Naive B cell (primary cell): ENCODE data around the gene JAKMIP2. TPM values are rescaled to one million over a fixed set of nuclear protein-coding genes. Genes with fewer than 3 reads are reported as not detected.
"Not testable (repeated sequence)": the region's sequence is repeated elsewhere in the genome, so short reads cannot be mapped to it uniquely, and the experiment has no call there.

Experiments used
- ATAC-seq, 2 donors: fragments of 150-1000 bp; cut with Tn5 transposase; 2 replicates each; pipeline ENCODE4 v1.10.0; 2021; ENCODE audit warnings: low read depth in 2 of 2, mild to moderate bottlenecking in 2 of 2, moderate library complexity in 2 of 2
- DNase-seq: peaks from one replicate; pipeline ENCODE4 v3.0.0; 2022
- H3K27ac Mint-ChIP-seq, 6 donors: one replicate each; pipeline ENCODE4 v1.8.0; 2020 to 2022; ENCODE audit warnings: mild to moderate bottlenecking in 6 of 6, mixed read lengths in 6 of 6, moderate library complexity in 5 of 6, inconsistent platforms in 2 of 6
- H3K27me3 Mint-ChIP-seq, 3 donors: one replicate each; pipeline ENCODE4 v1.8.0; 2021 to 2022; ENCODE audit warnings: mixed read lengths in 3 of 3, mild to moderate bottlenecking in 1 of 3
- H3K36me3 Mint-ChIP-seq, 2 donors: one replicate each; pipeline ENCODE4 v1.8.0; 2020 to 2022; ENCODE audit warnings: mixed read lengths in 2 of 2, inconsistent platforms in 1 of 2, mild to moderate bottlenecking in 1 of 2
- H3K4me1 Mint-ChIP-seq, 3 donors: one replicate each; pipeline ENCODE4 v1.8.0; 2020 to 2022; ENCODE audit warnings: mixed read lengths in 3 of 3, inconsistent platforms in 1 of 3, mild to moderate bottlenecking in 1 of 3, moderate library complexity in 1 of 3
- H3K4me3 Mint-ChIP-seq, 8 donors: one replicate each; pipeline ENCODE4 v1.8.0; 2020 to 2022; ENCODE audit warnings: mild to moderate bottlenecking in 8 of 8, mixed read lengths in 8 of 8, moderate library complexity in 8 of 8, inconsistent platforms in 2 of 8
- H3K9me3 Mint-ChIP-seq, 7 donors: one replicate each; pipeline ENCODE4 v1.8.0; 2020 to 2022; ENCODE audit warnings: mixed read lengths in 7 of 7, mild to moderate bottlenecking in 5 of 7, inconsistent platforms in 2 of 7, moderate library complexity in 1 of 7
- polyA plus RNA-seq, 6 donors: library from polyadenylated mRNA; unstranded; fragments of 300-500 nt; fragmentation: Illumina TruSeq; gene quantifications; one replicate each; pipeline ENCODE4 v1.2.3, GENCODE V29; 2021; ENCODE audit warnings: low read depth in 6 of 6

JAKMIP2 gene
- polyA plus RNA-seq, 6 donors from 2014 or later, result 0.09 to 1.7 (median 1.1) TPM; not detected in 1

DNA sequence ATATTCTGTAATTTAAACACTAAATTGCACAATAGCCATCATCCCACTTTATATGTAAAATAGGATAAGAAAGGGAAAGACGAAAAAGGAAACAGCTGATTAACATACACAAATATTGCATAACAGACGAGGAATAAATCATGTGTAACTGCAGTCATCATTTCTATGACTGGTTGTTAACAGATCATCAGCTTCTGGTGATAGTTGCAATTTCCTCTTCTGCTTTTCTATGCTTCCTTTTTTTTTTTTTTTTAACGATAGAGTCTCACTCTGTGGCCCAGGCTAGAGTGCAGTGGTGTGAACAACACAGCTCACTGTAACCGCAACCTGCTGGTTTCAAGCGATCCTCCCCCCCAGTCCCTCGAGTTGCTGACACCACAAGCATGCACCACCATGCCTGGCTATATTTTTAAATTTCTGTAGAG lies 22.5 kb upstream of the JAKMIP2 start:
- DNase-seq (peak; percentile 68), ATAC-seq (peak; percentile 94 to 95)
- H3K27me3 Mint-ChIP-seq, result peaks cover 30 to 39% (median 38%) of the 10 kb centered on the region in 3 donors
- peaks cover 0 to 15% (median 0%) of the 10 kb centered on the region in 7 donors for H3K9me3 Mint-ChIP-seq
- H3K36me3 Mint-ChIP-seq, result peaks cover 0 to 3% of the 10 kb centered on the region in 2 donors
- H3K4me3 Mint-ChIP-seq, result peak overlapping the region in 6 of 8 donors; percentile 2 to 61 (median 40)
- H3K27ac Mint-ChIP-seq, result peak overlapping the region; percentile 44 to 91 (median 78)
- peaks cover 5 to 31% (median 14%) of the 10 kb centered on the region in 3 donors for H3K4me1 Mint-ChIP-seq

DNA sequence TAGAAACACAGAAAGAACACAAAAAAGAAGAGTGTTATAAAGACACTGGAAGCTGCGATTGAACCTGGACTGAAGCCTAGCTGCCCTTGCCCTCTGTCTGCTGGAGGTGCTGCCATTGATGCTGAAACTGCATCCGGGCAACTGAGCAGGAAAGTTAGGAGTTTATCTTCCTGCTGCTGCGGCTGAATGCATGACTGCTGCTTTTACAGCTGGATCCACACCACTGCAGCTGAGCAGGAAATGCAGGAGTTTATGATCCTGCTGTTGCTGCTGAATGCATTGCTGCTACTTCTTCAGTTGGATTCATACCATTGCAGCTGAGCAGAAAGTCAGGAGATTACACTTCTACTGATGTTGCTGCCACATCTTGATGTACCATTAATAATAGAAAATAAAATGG lies 21.8 kb upstream of the JAKMIP2 start:
- Mint-ChIP-seq H3K36me3 (peaks cover 0 to 3% of the 10 kb centered on the region in 2 donors), H3K27ac (peak overlapping the region in 4 of 6 donors; percentile 44 to 91 (median 72)), H3K27me3 (peaks cover 36 to 45% (median 45%) of the 10 kb centered on the region in 3 donors), H3K4me1 (peaks cover 5 to 31% (median 14%) of the 10 kb centered on the region in 3 donors), H3K9me3 (peaks cover 0 to 15% (median 0%) of the 10 kb centered on the region in 7 donors), H3K4me3 (no peak overlapping the region)
- DNase-seq (no peak), ATAC-seq (no peak)

DNA sequence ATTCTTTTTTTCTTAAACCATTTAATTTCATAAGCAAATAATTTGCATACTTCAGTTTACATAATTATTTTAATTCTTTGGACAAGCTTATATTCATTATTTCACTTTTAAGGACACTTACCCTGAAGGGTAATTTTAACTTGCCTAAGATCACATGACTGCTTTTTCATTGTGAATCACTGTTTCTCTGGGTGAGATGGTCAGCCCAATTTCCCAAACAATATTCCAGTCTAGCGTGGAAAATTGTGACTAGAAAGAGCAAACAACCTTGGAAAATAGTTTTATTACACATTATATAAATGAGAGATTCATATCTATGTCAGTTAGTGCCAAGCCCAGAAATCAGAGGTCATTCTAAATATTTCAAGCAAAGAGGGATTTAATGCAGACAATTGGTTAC lies 21.4 kb upstream of the JAKMIP2 start:
- Mint-ChIP-seq H3K4me1 (peaks cover 5 to 31% (median 14%) of the 10 kb centered on the region in 3 donors), H3K27me3 (peaks cover 38 to 47% (median 47%) of the 10 kb centered on the region in 3 donors), H3K27ac (peak overlapping the region in 1 of 6 donors; percentile 1), H3K36me3 (peaks cover 0 to 3% of the 10 kb centered on the region in 2 donors), H3K4me3 (no peak overlapping the region), H3K9me3 (peaks cover 0 to 15% (median 0%) of the 10 kb centered on the region in 7 donors)
- DNase-seq, result no peak
- ATAC-seq, result no peak

DNA sequence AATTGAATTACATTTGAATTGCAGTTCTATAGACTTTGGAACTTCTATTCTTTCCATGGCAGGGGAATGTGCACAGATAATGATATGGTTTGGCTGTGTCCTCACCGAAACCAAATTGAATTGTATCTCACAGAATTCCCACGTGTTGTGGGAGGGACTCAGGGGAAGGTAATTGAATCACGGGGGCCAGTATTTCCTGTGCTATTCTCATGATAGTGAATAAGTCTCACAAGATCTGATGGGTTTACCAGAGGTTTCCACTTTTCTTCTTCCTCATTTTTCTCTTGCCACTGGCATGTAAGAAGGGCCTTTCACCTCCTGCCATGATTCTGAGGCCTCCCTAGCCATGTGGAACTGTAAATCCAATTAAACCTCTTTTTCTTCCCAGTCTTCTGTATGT lies 20.6 kb upstream of the JAKMIP2 start:
- ATAC-seq, H3K36me3 Mint-ChIP-seq, DNase-seq, H3K4me3 Mint-ChIP-seq: not testable (repeated sequence)
- Mint-ChIP-seq H3K4me1 (peaks cover 5 to 31% (median 14%) of the 10 kb centered on the region in 3 donors), H3K9me3 (peaks cover 0 to 15% (median 0%) of the 10 kb centered on the region in 7 donors), H3K27me3 (peaks cover 42 to 55% (median 47%) of the 10 kb centered on the region in 3 donors), H3K27ac (peak overlapping the region in 1 of 6 donors; percentile 91)

DNA sequence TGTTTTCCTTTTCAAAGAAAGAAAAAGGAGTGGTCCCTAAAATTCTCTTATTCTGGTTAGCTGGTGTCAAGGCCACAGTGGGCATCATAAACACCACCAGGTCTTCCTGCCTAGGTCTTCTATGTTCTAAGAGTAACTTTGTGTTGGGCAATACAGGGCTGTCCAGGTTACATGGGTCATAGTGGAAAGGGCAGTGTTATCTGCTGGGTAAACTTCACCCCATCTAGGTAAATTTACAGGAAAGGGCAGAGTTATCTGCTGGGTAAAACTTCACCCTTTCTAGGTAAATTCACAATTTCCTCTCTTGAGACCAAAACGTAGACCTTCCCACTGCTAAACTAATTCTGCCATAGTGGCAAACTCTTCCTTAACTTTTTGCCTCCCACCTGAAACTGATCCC lies 18.9 kb upstream of the JAKMIP2 start:
- no peak overlapping the region for H3K27ac Mint-ChIP-seq
- H3K4me3 Mint-ChIP-seq, result no peak overlapping the region

GRCh38 chr5:147800491-147800890 lies 18.0 kb upstream of the JAKMIP2 start:
- Mint-ChIP-seq H3K36me3 (peaks cover 0 to 3% of the 10 kb centered on the region in 2 donors), H3K4me3 (no peak overlapping the region), H3K9me3 (peaks cover 0 to 14% (median 0%) of the 10 kb centered on the region in 7 donors), H3K27me3 (peaks cover 61 to 77% (median 61%) of the 10 kb centered on the region in 3 donors), H3K27ac (no peak overlapping the region), H3K4me1 (peaks cover 5 to 25% (median 14%) of the 10 kb centered on the region in 3 donors)
- no peak for DNase-seq
- no peak for ATAC-seq

More for the DNA sequence above, 18.9 kb upstream of the JAKMIP2 start:
- Mint-ChIP-seq H3K9me3 (peaks cover 0 to 15% (median 0%) of the 10 kb centered on the region in 7 donors), H3K36me3 (peaks cover 0 to 3% of the 10 kb centered on the region in 2 donors), H3K27me3 (peaks cover 52 to 68% (median 52%) of the 10 kb centered on the region in 3 donors), H3K4me1 (peaks cover 5 to 31% (median 14%) of the 10 kb centered on the region in 3 donors)
- ATAC-seq, result no peak
- DNase-seq, result no peak

DNA sequence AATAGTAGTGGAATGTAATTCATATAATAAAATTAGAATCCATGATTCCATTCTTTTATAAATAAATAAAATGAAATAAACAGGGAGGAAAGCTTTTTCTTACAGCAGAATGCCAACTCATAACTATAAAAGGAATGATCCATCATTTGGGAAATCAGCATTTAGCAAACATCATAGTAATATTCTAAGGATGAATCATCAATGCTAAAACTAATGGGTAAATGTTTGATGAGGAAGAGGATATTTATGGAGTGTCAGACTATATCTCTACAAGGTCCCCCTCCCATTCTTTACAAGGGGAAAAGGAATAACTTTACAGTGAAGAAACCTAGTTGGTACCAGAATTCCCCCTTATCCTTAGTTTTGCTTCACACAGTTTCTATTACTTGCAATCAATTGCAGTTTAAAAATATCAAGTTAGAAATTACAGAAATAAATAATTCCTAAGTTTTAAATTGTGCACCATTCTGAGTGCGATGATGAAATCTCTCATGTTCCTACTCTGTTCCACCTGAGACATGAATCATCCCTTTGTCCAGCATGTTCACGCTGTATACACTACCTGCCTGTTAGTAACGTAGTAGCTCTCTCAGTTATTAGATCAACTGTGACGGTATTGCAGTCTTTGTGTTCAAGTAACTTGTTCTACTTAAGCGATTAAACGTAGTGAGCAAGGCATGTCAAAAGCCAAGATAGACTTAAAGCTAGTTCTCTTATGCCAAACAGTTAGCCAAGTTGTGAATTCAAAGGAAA lies 14.2 kb upstream of the JAKMIP2 start:
- Mint-ChIP-seq H3K27ac (no peak overlapping the region), H3K27me3 (peaks cover 40 to 54% (median 49%) of the 10 kb centered on the region in 3 donors), H3K9me3 (peaks cover 0 to 4% (median 0%) of the 10 kb centered on the region in 7 donors)

DNA sequence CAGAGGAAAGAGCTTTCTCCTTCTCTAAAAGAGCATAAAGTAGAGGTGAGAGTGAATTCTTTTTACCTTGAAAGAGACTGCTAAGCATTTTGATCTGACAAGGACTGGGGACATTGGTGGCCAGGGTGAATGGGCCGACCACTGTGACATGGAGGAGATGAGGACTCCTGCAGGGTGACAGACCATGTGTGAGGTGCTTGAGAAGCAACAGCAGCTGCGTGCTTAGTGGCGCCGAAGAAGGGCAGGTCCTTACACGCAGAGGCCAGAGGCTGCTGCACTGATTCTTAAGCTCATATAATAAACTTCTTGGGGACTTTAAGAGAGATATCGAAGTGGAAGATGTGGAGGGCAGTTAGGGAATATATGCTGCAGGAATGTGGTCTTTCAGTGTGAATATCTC lies 8.7 kb upstream of the JAKMIP2 start:
- Mint-ChIP-seq H3K27ac (no peak overlapping the region), H3K36me3 (no peaks in the 10 kb centered on the region)

More for the DNA sequence above, 14.2 kb upstream of the JAKMIP2 start:
- ATAC-seq, result no peak
- no peaks in the 10 kb centered on the region for H3K4me1 Mint-ChIP-seq
- no peak for DNase-seq
- no peak overlapping the region for H3K4me3 Mint-ChIP-seq
- H3K36me3 Mint-ChIP-seq, result no peaks in the 10 kb centered on the region

DNA sequence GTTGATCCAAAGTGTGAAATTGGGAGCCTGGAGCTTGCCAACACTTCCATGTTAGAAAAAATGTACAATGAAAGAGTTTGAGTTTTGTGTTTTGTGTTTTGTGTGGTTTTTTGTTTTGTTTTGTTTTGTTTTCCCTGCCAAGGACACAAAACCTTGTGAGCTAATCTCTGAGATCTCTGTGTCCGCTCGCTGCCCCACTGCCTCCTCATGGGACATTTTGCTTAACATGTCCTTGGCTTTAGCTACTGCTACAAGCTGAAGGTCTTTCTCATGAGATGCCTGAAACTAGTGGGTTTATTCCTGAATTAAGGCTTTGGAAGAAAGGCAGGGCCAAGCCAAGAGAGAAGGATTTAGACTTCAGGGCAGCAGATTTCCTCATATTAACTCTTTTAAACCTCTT lies 7.3 kb upstream of the JAKMIP2 start:
- Mint-ChIP-seq H3K4me3 (no peak overlapping the region), H3K27ac (no peak overlapping the region), H3K27me3 (peaks cover 0 to 13% (median 4%) of the 10 kb centered on the region in 3 donors), H3K4me1 (no peaks in the 10 kb centered on the region), H3K9me3 (peaks cover 0 to 4% (median 0%) of the 10 kb centered on the region in 7 donors), H3K36me3 (no peaks in the 10 kb centered on the region)
- DNase-seq (no peak), ATAC-seq (no peak)

More for the DNA sequence above, 8.7 kb upstream of the JAKMIP2 start:
- Mint-ChIP-seq H3K4me3 (peak overlapping the region in 1 of 8 donors; percentile 61), H3K9me3 (peaks cover 0 to 4% (median 0%) of the 10 kb centered on the region in 7 donors), H3K27me3 (peaks cover 11 to 21% (median 12%) of the 10 kb centered on the region in 3 donors), H3K4me1 (no peaks in the 10 kb centered on the region)
- DNase-seq (no peak), ATAC-seq (no peak)

DNA sequence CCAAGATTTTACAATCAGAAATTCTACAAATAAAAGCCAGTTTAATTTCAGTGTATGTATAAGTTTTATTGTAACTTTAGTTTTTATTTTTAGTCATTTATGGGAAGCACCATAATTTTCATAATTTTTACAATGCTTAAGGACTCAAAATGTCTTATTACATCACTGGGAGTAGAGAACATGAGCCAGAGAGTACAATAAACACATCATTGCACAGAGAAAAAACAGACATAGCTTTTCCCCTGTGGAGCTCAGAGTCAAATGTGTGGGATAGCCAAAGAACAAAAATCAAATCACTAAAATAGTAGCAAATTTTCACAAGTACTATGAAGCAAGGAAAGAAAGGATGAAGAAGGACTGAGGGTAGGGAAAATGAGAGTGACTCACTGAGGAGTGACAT lies 5.5 kb upstream of the JAKMIP2 start:
- no peak for ATAC-seq
- no peak overlapping the region for H3K27ac Mint-ChIP-seq
- H3K4me1 Mint-ChIP-seq, result no peaks in the 10 kb centered on the region
- no peaks in the 10 kb centered on the region for H3K36me3 Mint-ChIP-seq
- no peak for DNase-seq
- H3K27me3 Mint-ChIP-seq, result peaks cover 0 to 13% (median 4%) of the 10 kb centered on the region in 3 donors
- no peak overlapping the region for H3K4me3 Mint-ChIP-seq
- peaks cover 0 to 3% (median 0%) of the 10 kb centered on the region in 7 donors for H3K9me3 Mint-ChIP-seq

DNA sequence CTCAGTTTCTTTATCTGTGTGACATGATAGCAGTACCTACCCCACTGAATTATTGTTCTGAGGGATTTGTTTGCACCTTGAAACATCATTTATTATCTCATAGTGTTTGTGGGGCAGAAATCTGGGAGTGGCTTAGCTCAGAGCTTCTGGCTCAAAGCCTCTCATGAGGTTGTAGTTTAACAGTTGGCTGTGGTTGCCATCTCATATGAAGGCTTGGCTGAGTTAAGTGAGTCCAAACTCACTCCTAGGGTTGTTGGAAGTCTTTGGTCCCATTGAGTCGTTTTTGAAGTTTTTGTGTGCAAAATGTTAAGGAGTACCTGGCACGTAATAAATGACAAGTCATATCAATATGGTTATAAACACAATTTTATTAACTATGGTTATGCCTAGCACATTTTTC lies 3.6 kb upstream of the JAKMIP2 start:
- H3K4me3 Mint-ChIP-seq, result no peak overlapping the region
- H3K27me3 Mint-ChIP-seq, result peaks cover 0 to 13% (median 4%) of the 10 kb centered on the region in 3 donors
- no peak for DNase-seq
- no peaks in the 10 kb centered on the region for H3K36me3 Mint-ChIP-seq
- no peak overlapping the region for H3K27ac Mint-ChIP-seq
- ATAC-seq, result no peak
- peaks cover 9 to 13% (median 10%) of the 10 kb centered on the region in 3 donors for H3K4me1 Mint-ChIP-seq
- peaks cover 0 to 3% (median 0%) of the 10 kb centered on the region in 7 donors for H3K9me3 Mint-ChIP-seq

DNA sequence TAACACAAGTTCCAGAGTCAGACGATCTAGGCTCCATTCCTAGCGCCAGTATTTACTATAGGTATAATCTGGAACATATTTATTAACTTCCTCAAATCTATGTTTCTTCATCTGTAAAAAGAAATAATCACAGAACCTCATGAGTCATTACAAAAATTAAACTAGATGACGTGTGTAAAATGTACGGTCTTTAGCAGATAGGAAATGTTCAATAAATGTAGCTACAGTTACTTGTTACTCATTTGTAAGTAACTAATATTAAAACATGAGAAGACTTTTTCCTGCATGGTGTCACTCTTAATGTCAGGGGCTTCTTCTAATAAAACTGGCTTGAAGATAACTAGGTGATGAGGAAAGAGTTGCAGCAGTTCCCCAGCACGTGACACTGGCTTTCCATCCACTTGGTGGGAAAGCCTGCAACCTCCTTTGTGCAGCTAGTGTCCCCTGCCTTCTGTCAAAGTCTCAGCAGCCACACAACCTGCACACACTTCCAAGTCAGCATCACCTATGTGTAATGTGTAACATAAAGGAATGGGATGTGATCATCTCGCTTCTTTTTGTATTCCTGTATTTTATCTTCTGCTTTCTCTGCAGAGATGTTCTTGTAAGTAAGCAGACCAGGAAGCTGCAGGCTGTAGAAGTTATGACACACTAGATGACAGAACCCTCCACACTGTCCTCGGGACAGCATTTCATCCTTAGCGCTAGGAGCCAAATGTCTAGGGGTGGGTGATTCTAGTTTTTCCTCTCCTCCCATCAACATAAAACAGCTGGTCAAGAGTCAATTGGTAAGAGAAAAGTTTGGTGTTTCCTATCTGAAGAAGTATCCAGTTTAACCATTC lies 1.8 kb upstream of the JAKMIP2 start:
- DNase-seq, result no peak
- peak overlapping the region in 1 of 8 donors; percentile 13 for H3K4me3 Mint-ChIP-seq
- H3K36me3 Mint-ChIP-seq, result no peaks in the 10 kb centered on the region
- H3K27me3 Mint-ChIP-seq, result peaks cover 0 to 11% (median 4%) of the 10 kb centered on the region in 3 donors
- peaks cover 9 to 13% (median 10%) of the 10 kb centered on the region in 3 donors for H3K4me1 Mint-ChIP-seq
- peak overlapping the region in 1 of 6 donors; percentile 47 for H3K27ac Mint-ChIP-seq
- H3K9me3 Mint-ChIP-seq, result peaks cover 0 to 3% (median 0%) of the 10 kb centered on the region in 7 donors
- no peak for ATAC-seq
